ENCODE data around the gene CASZ1.

Gene CASZ1

GRCh38 chr1:10730985-10731384, 65.5 kb downstream of the CASZ1 start:
- peaks cover 12 to 36% (median 23%) of the 10 kb centered on the region in 5 donors for H3K27me3 ChIP-seq (ENCODE audit: control insufficient read depth in 5 of 5, insufficient read depth in 4 of 5, low read length in 5 of 5)

GRCh38 chr1:10728595-10729410, 67.6 kb downstream of the CASZ1 start:
- Histone ChIP-seq H3K4me3 (ENCODE audit: low read depth in 1 of 5, low read length in 5 of 5) (no peak overlapping the region), H3K27me3 (ENCODE audit: control insufficient read depth in 5 of 5, insufficient read depth in 4 of 5, low read length in 5 of 5) (peaks cover 8 to 25% (median 23%) of the 10 kb centered on the region in 5 donors), H3K36me3 (ENCODE audit: control insufficient read depth in 5 of 5, insufficient read depth in 5 of 5, low read length in 5 of 5) (no peaks in the 10 kb centered on the region), H3K27ac (ENCODE audit: low read depth, low read length) (no peak overlapping the region), H3K9me3 (ENCODE audit: control insufficient read depth in 5 of 5, low read length in 5 of 5) (no peaks in the 10 kb centered on the region), H3K4me1 (ENCODE audit: control insufficient read depth in 5 of 5, insufficient read depth in 5 of 5, low read length in 5 of 5) (peaks cover 0 to 12% (median 0%) of the 10 kb centered on the region in 5 donors), H3K9ac (ENCODE audit: low read length in 5 of 5) (no peak overlapping the region)

More at GRCh38 chr1:10730985-10731384, 65.5 kb downstream of the CASZ1 start:
- no peaks in the 10 kb centered on the region for H3K36me3 ChIP-seq (ENCODE audit: control insufficient read depth in 5 of 5, insufficient read depth in 5 of 5, low read length in 5 of 5)
- H3K4me3 ChIP-seq (ENCODE audit: low read depth in 1 of 5, low read length in 5 of 5), result no peak overlapping the region
- no peak overlapping the region for H3K9ac ChIP-seq (ENCODE audit: low read length in 5 of 5)
- no peak overlapping the region for H3K27ac ChIP-seq (ENCODE audit: low read depth, low read length)
- no peaks in the 10 kb centered on the region for H3K4me1 ChIP-seq (ENCODE audit: control insufficient read depth in 5 of 5, insufficient read depth in 5 of 5, low read length in 5 of 5)
- no peaks in the 10 kb centered on the region for H3K9me3 ChIP-seq (ENCODE audit: control insufficient read depth in 5 of 5, low read length in 5 of 5)

GRCh38 chr1:10727751-10728232, 68.7 kb downstream of the CASZ1 start:
- no peak overlapping the region for H3K9ac ChIP-seq (ENCODE audit: low read length in 5 of 5)
- no peaks in the 10 kb centered on the region for H3K36me3 ChIP-seq (ENCODE audit: control insufficient read depth in 5 of 5, insufficient read depth in 5 of 5, low read length in 5 of 5)
- peaks cover 0 to 12% (median 0%) of the 10 kb centered on the region in 5 donors for H3K4me1 ChIP-seq (ENCODE audit: control insufficient read depth in 5 of 5, insufficient read depth in 5 of 5, low read length in 5 of 5)
- H3K27ac ChIP-seq (ENCODE audit: low read depth, low read length), result no peak overlapping the region
- H3K9me3 ChIP-seq (ENCODE audit: control insufficient read depth in 5 of 5, low read length in 5 of 5), result no peaks in the 10 kb centered on the region
- H3K4me3 ChIP-seq (ENCODE audit: low read depth in 1 of 5, low read length in 5 of 5), result no peak overlapping the region
- peaks cover 7 to 17% (median 16%) of the 10 kb centered on the region in 5 donors for H3K27me3 ChIP-seq (ENCODE audit: control insufficient read depth in 5 of 5, insufficient read depth in 4 of 5, low read length in 5 of 5)

- H3K4me1 ChIP-seq (ENCODE audit: control insufficient read depth in 5 of 5, insufficient read depth in 5 of 5, low read length in 5 of 5), result peaks cover 0 to 12% (median 0%) of the 10 kb centered on the region in 5 donors
- peaks cover 6 to 19% (median 18%) of the 10 kb centered on the region in 5 donors for H3K27me3 ChIP-seq (ENCODE audit: control insufficient read depth in 5 of 5, insufficient read depth in 4 of 5, low read length in 5 of 5)
Measured at GRCh38 chr1:10726355-10726754, 70.1 kb downstream of the CASZ1 start.

GRCh38 chr1:10724948-10725847, 71.2 kb downstream of the CASZ1 start:
- Histone ChIP-seq H3K9me3 (ENCODE audit: control insufficient read depth in 5 of 5, low read length in 5 of 5) (no peaks in the 10 kb centered on the region), H3K27ac (ENCODE audit: low read depth, low read length) (no peak overlapping the region), H3K27me3 (ENCODE audit: control insufficient read depth in 5 of 5, insufficient read depth in 4 of 5, low read length in 5 of 5) (peaks cover 6 to 23% (median 19%) of the 10 kb centered on the region in 5 donors), H3K4me1 (ENCODE audit: control insufficient read depth in 5 of 5, insufficient read depth in 5 of 5, low read length in 5 of 5) (peaks cover 0 to 12% (median 0%) of the 10 kb centered on the region in 5 donors), H3K9ac (ENCODE audit: low read length in 5 of 5) (no peak overlapping the region), H3K36me3 (ENCODE audit: control insufficient read depth in 5 of 5, insufficient read depth in 5 of 5, low read length in 5 of 5) (no peaks in the 10 kb centered on the region), H3K4me3 (ENCODE audit: low read depth in 1 of 5, low read length in 5 of 5) (no peak overlapping the region)

More at GRCh38 chr1:10726355-10726754, 70.1 kb downstream of the CASZ1 start:
- H3K4me3 ChIP-seq (ENCODE audit: low read depth in 1 of 5, low read length in 5 of 5), result no peak overlapping the region
- no peaks in the 10 kb centered on the region for H3K9me3 ChIP-seq (ENCODE audit: control insufficient read depth in 5 of 5, low read length in 5 of 5)
- no peak overlapping the region for H3K27ac ChIP-seq (ENCODE audit: low read depth, low read length)
- H3K36me3 ChIP-seq (ENCODE audit: control insufficient read depth in 5 of 5, insufficient read depth in 5 of 5, low read length in 5 of 5), result no peaks in the 10 kb centered on the region
- H3K9ac ChIP-seq (ENCODE audit: low read length in 5 of 5), result no peak overlapping the region

DNA sequence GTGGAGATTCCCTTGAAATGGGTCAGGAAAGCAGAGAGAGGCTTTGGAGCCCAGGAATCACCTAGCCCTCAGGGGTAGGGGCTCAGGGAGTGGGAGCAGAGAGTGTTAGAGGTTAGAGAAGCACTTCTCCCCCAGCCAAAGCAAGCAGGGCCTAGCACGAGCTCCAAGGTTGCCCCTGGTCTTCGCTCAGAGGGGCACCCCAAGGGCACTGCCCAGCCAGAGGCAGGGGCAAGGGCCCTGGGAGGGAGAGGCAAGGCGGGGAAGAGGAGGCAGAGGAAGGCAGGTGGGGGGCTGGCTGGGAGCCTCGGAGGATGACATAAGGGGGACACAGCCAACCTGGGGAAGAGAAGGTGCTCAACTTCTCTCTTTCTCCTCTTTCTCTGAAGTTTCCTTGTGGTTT, 71.9 kb downstream of the CASZ1 start:
- Histone ChIP-seq H3K9ac (ENCODE audit: low read length in 5 of 5) (no peak overlapping the region), H3K27ac (ENCODE audit: low read depth, low read length) (no peak overlapping the region), H3K27me3 (ENCODE audit: control insufficient read depth in 5 of 5, insufficient read depth in 4 of 5, low read length in 5 of 5) (peaks cover 6 to 30% (median 21%) of the 10 kb centered on the region in 5 donors)

GRCh38 chr1:10724052-10724494, 72.4 kb downstream of the CASZ1 start:
- no peak overlapping the region for H3K27ac ChIP-seq (ENCODE audit: low read depth, low read length)
- no peaks in the 10 kb centered on the region for H3K9me3 ChIP-seq (ENCODE audit: control insufficient read depth in 5 of 5, low read length in 5 of 5)
- H3K4me1 ChIP-seq (ENCODE audit: control insufficient read depth in 5 of 5, insufficient read depth in 5 of 5, low read length in 5 of 5), result peaks cover 0 to 12% (median 0%) of the 10 kb centered on the region in 5 donors
- H3K4me3 ChIP-seq (ENCODE audit: low read depth in 1 of 5, low read length in 5 of 5), result no peak overlapping the region
- no peak overlapping the region for H3K9ac ChIP-seq (ENCODE audit: low read length in 5 of 5)
- no peaks in the 10 kb centered on the region for H3K36me3 ChIP-seq (ENCODE audit: control insufficient read depth in 5 of 5, insufficient read depth in 5 of 5, low read length in 5 of 5)
- H3K27me3 ChIP-seq (ENCODE audit: control insufficient read depth in 5 of 5, insufficient read depth in 4 of 5, low read length in 5 of 5), result peaks cover 6 to 33% (median 21%) of the 10 kb centered on the region in 5 donors

More for the DNA sequence above, 71.9 kb downstream of the CASZ1 start:
- Histone ChIP-seq H3K9me3 (ENCODE audit: control insufficient read depth in 5 of 5, low read length in 5 of 5) (no peaks in the 10 kb centered on the region), H3K4me3 (ENCODE audit: low read depth in 1 of 5, low read length in 5 of 5) (no peak overlapping the region), H3K4me1 (ENCODE audit: control insufficient read depth in 5 of 5, insufficient read depth in 5 of 5, low read length in 5 of 5) (peaks cover 0 to 12% (median 0%) of the 10 kb centered on the region in 5 donors), H3K36me3 (ENCODE audit: control insufficient read depth in 5 of 5, insufficient read depth in 5 of 5, low read length in 5 of 5) (no peaks in the 10 kb centered on the region)

DNA sequence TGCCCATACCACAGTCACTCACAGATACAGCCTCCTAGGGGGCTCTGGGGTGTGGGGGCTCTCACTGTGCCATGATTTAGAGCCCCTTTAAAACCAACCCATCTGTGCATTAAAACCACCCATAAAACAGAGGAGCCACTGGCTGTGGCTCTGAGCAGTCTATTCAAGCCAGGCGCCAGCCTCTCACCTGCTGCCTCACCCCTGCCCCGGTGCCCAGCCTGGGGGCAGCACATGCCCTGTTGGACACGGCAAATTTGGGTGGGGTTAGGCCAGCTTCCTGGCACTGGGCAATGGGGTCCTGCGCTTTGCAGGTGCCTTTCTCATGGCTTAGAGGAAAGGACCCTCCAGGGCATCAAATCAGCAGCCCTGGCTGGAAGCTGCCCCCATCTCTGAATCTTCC, 73.1 kb downstream of the CASZ1 start:
- H3K4me3 ChIP-seq (ENCODE audit: low read depth in 1 of 5, low read length in 5 of 5), result no peak overlapping the region
- no peak overlapping the region for H3K27ac ChIP-seq (ENCODE audit: low read depth, low read length)
- H3K9ac ChIP-seq (ENCODE audit: low read length in 5 of 5), result no peak overlapping the region
- H3K9me3 ChIP-seq (ENCODE audit: control insufficient read depth in 5 of 5, low read length in 5 of 5), result no peaks in the 10 kb centered on the region
- peaks cover 6 to 33% (median 21%) of the 10 kb centered on the region in 5 donors for H3K27me3 ChIP-seq (ENCODE audit: control insufficient read depth in 5 of 5, insufficient read depth in 4 of 5, low read length in 5 of 5)
- H3K36me3 ChIP-seq (ENCODE audit: control insufficient read depth in 5 of 5, insufficient read depth in 5 of 5, low read length in 5 of 5), result no peaks in the 10 kb centered on the region
- peaks cover 0 to 12% (median 0%) of the 10 kb centered on the region in 5 donors for H3K4me1 ChIP-seq (ENCODE audit: control insufficient read depth in 5 of 5, insufficient read depth in 5 of 5, low read length in 5 of 5)

- Histone ChIP-seq H3K9ac (ENCODE audit: low read length in 5 of 5) (no peak overlapping the region), H3K9me3 (ENCODE audit: control insufficient read depth in 5 of 5, low read length in 5 of 5) (no peaks in the 10 kb centered on the region), H3K27ac (ENCODE audit: low read depth, low read length) (no peak overlapping the region), H3K4me3 (ENCODE audit: low read depth in 1 of 5, low read length in 5 of 5) (no peak overlapping the region), H3K4me1 (ENCODE audit: control insufficient read depth in 5 of 5, insufficient read depth in 5 of 5, low read length in 5 of 5) (peaks cover 0 to 12% (median 2%) of the 10 kb centered on the region in 5 donors), H3K36me3 (ENCODE audit: control insufficient read depth in 5 of 5, insufficient read depth in 5 of 5, low read length in 5 of 5) (no peaks in the 10 kb centered on the region), H3K27me3 (ENCODE audit: control insufficient read depth in 5 of 5, insufficient read depth in 4 of 5, low read length in 5 of 5) (peaks cover 3 to 35% (median 20%) of the 10 kb centered on the region in 5 donors)
Measured at GRCh38 chr1:10722803-10723202, 73.6 kb downstream of the CASZ1 start.
